ENCODE results near the gene MAP3K3.

Gene MAP3K3

GRCh38 chr17:63694229-63694949, 72.2 kb downstream of the MAP3K3 start:
- DNase-seq (ENCODE audit: low read depth in 2 of 2) = no peak

GRCh38 chr17:63694950-63695773, 72.9 kb downstream of the MAP3K3 start:
- DNase-seq (ENCODE audit: low read depth in 2 of 2) = no peak

- DNase-seq (ENCODE audit: low read depth in 2 of 2) = no peak
Measured at GRCh38 chr17:63695889-63696288, 73.7 kb downstream of the MAP3K3 start.

GRCh38 chr17:63696381-63696961, 74.3 kb downstream of the MAP3K3 start:
- peak in 1 of 2 donors; percentile 3 for DNase-seq (ENCODE audit: low read depth in 2 of 2)

- peak in 1 of 2 donors; percentile 65 for DNase-seq (ENCODE audit: low read depth in 2 of 2)
Measured at GRCh38 chr17:63697341-63698286, 75.4 kb downstream of the MAP3K3 start.

GRCh38 chr17:63698381-63698885, 76.2 kb downstream of the MAP3K3 start:
- no peak for DNase-seq (ENCODE audit: low read depth in 2 of 2)

GRCh38 chr17:63698886-63699637, 76.8 kb downstream of the MAP3K3 start:
- DNase-seq (ENCODE audit: low read depth in 2 of 2) = peak in 1 of 2 donors; percentile 83

GRCh38 chr17:63699638-63700527, 77.7 kb downstream of the MAP3K3 start, which contains the start of gene LIMD2:
Gene LIMD2, minus strand, starts transcription at chr17:63700125. Its CDS starts 827 bp downstream, at chr17:63699298.
- DNase-seq (ENCODE audit: low read depth in 2 of 2) = peak in 1 of 2 donors; percentile 76

GRCh38 chr17:63700528-63701455, 78.6 kb downstream of the MAP3K3 start:
- DNase-seq (ENCODE audit: low read depth in 2 of 2) = peak in 1 of 2 donors; percentile 15

GRCh38 chr17:63701456-63701820, 79.2 kb downstream of the MAP3K3 start:
- no peak for DNase-seq (ENCODE audit: low read depth in 2 of 2)

- peak in 1 of 2 donors; percentile 44 for DNase-seq (ENCODE audit: low read depth in 2 of 2)
Measured at GRCh38 chr17:63701868-63702720, 79.9 kb downstream of the MAP3K3 start.

GRCh38 chr17:63702721-63703015, 80.5 kb downstream of the MAP3K3 start:
- DNase-seq (ENCODE audit: low read depth in 2 of 2) = no peak

GRCh38 chr17:63703029-63703428, 80.8 kb downstream of the MAP3K3 start:
- DNase-seq (ENCODE audit: low read depth in 2 of 2) = no peak

- no peak for DNase-seq (ENCODE audit: low read depth in 2 of 2)
Measured at GRCh38 chr17:63703556-63704258, 81.5 kb downstream of the MAP3K3 start.

- DNase-seq (ENCODE audit: low read depth in 2 of 2) = no peak
Measured at GRCh38 chr17:63704259-63704576, 82.0 kb downstream of the MAP3K3 start.

- no peak for DNase-seq (ENCODE audit: low read depth in 2 of 2)
Measured at GRCh38 chr17:63704836-63705235, 82.6 kb downstream of the MAP3K3 start.

- DNase-seq (ENCODE audit: low read depth in 2 of 2) = no peak
Measured at GRCh38 chr17:63705657-63706056, 83.4 kb downstream of the MAP3K3 start.

Measured in stimulated activated CD4-positive, alpha-beta T cell treated with anti-CD3 and anti-CD28 coated beads, Interleukin-1b, Interleukin-23, amount 100 ng/mL, for 1 hour (primary cell).